ENCODE measurements around the gene PLEKHD1.

DNA sequence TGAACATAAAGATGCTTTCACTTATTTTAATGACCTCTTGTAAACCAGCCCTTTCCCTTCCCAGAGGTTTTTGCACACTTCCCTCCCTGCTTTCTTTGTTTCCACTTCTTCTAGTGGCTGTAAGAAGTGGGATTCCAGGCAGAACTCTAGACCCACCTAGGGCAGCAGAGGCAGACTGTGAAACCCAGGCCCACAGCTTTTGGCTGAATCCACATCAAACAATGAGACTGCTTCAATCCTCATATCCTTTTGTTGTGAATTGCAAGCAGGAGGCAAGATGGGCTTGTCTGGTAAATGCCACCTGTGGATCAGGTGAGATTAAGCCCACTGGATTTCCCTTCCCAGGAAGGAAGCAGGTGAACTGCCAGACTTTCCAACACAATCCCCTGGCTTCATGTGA is 77.4 kb downstream of the PLEKHD1 start:
- TF ChIP-seq, protein P1, sequence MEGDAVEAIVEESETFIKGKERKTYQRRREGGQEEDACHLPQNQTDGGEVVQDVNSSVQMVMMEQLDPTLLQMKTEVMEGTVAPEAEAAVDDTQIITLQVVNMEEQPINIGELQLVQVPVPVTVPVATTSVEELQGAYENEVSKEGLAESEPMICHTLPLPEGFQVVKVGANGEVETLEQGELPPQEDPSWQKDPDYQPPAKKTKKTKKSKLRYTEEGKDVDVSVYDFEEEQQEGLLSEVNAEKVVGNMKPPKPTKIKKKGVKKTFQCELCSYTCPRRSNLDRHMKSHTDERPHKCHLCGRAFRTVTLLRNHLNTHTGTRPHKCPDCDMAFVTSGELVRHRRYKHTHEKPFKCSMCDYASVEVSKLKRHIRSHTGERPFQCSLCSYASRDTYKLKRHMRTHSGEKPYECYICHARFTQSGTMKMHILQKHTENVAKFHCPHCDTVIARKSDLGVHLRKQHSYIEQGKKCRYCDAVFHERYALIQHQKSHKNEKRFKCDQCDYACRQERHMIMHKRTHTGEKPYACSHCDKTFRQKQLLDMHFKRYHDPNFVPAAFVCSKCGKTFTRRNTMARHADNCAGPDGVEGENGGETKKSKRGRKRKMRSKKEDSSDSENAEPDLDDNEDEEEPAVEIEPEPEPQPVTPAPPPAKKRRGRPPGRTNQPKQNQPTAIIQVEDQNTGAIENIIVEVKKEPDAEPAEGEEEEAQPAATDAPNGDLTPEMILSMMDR (IDR thresholded peaks at IDR 0.05), result no peak
- no peak for TF ChIP-seq POLR2A (IDR thresholded peaks at IDR 0.05)

Measured in esophagus squamous epithelium (tissue), 4 donors.